Measurements from ENCODE around the gene LDB3. TPM values are rescaled to one million over a fixed set of nuclear protein-coding genes. Genes with fewer than 3 reads are reported as not detected.

The LDB3 gene, protein sequence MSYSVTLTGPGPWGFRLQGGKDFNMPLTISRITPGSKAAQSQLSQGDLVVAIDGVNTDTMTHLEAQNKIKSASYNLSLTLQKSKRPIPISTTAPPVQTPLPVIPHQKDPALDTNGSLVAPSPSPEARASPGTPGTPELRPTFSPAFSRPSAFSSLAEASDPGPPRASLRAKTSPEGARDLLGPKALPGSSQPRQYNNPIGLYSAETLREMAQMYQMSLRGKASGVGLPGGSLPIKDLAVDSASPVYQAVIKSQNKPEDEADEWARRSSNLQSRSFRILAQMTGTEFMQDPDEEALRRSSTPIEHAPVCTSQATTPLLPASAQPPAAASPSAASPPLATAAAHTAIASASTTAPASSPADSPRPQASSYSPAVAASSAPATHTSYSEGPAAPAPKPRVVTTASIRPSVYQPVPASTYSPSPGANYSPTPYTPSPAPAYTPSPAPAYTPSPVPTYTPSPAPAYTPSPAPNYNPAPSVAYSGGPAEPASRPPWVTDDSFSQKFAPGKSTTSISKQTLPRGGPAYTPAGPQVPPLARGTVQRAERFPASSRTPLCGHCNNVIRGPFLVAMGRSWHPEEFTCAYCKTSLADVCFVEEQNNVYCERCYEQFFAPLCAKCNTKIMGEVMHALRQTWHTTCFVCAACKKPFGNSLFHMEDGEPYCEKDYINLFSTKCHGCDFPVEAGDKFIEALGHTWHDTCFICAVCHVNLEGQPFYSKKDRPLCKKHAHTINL
- under 1 TPM; 0.05 to 0.08 TPM for total RNA-seq
- 0.05 TPM for polyA plus RNA-seq (2013, experiment 1 of 2)
- polyA plus RNA-seq (2013, experiment 2 of 2) = 18.0 TPM
- 0 to 0.75 (median 0.08) reads per million in 172 experiments for total RNA-seq

DNA sequence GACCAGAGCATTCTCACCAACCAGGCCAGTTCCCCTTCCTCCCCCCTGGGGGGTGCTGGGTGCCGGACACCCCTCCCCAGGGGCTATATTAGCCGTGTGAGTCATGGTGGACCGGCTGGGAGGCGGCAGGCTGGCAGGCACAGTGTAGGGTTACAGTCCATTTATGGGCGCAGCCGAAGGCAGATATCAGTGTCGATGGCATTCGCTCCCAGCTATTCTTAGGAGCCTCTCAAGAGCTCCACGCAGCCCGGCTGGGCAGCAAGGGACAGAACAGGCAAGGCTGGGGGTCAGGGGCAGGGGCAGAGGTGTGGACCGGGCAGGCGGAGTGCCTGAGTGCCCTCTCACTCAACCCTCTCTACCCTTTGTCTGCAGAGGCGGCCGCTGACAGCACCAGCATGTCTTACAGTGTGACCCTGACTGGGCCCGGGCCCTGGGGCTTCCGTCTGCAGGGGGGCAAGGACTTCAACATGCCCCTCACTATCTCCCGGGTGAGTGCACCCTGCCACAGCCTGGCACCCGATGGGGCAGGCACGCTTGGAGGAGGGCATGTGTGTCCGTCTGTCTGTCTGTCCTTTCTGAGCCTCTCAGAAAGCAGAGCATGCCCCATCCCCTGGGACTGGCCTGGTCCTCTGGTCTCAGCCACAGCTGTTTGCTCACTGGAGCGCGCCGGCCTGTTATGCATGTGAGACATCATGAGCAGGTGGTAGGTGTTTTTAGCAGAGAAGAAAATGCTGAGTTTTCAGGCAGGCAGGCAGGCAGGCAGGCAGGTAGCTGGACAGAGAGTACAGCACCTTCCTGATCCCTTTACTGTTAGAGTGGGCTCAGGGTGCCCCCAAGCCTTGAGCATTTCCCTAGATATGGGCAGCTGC lies at the start of gene LDB3:
Gene LDB3 (plus strand): TSS at position 215 of the 869 bp plus-strand sequence. CDS start 181 bp downstream, at position 396.
- H3K27me3 ChIP-seq (ENCODE audit: control insufficient read depth in 1 of 2, insufficient read depth in 2 of 2, low read length in 2 of 2) = no peaks in the 10 kb centered on the region
- no peaks in the 10 kb centered on the region for H3K27me3 Mint-ChIP-seq
- no peak within 1 kb of the TSS for H3K27ac ChIP-seq (ENCODE audit: low read depth in 1 of 2, low read length in 2 of 2)
- H3K36me3 ChIP-seq (ENCODE audit: insufficient read depth, low read length) = no peaks in the 10 kb centered on the region
- H3K27ac Mint-ChIP-seq = no peak within 1 kb of the TSS
- no peaks in the 10 kb centered on the region for H3K4me1 ChIP-seq (ENCODE audit: insufficient read depth, low read length)
- ChIA-PET POLR2A (interaction anchor here (0.8 kb wide), 1 partner anchor 26 kb away, joined by 3 read pairs; no protein-coding TSS in a partner anchor), CTCF (no interaction called here)
- H3K4me1 Mint-ChIP-seq (ENCODE audit: low read depth) = no peaks in the 10 kb centered on the region
- no peaks in the 10 kb centered on the region for H3K9me3 Mint-ChIP-seq
- no peak within 1 kb of the TSS for H3K4me3 ChIP-seq (ENCODE audit: low read length)
- TF ChIP-seq CTCF (IDR thresholded peaks at IDR 0.05) = no peak
- no peak for ATAC-seq (ENCODE audit: poor library complexity)
- no peaks in the 10 kb centered on the region for H3K36me3 Mint-ChIP-seq (ENCODE audit: low read depth)
- no peak for DNase-seq
- H3K4me3 Mint-ChIP-seq = no peak within 1 kb of the TSS
- intact Hi-C loops (cut with DNase I, micrococcal nuclease) = no loop called here
- no peaks in the 10 kb centered on the region for H3K9me3 ChIP-seq (ENCODE audit: control insufficient read depth in 1 of 2, insufficient read depth in 1 of 2, low read length in 2 of 2)

GRCh38 chr10:86628311-86628710 lies 40.0 kb upstream of the LDB3 start:
- no peaks in the 10 kb centered on the region for H3K4me1 ChIP-seq (ENCODE audit: insufficient read depth, low read length)
- no peak for ATAC-seq (ENCODE audit: poor library complexity)
- Mint-ChIP-seq H3K27me3 (peaks cover 32% of the 10 kb centered on the region), H3K36me3 (ENCODE audit: low read depth) (no peaks in the 10 kb centered on the region), H3K9me3 (no peaks in the 10 kb centered on the region), H3K4me1 (ENCODE audit: low read depth) (no peaks in the 10 kb centered on the region), H3K27ac (no peak overlapping the region), H3K4me3 (no peak overlapping the region)
- intact Hi-C loops (cut with DNase I, micrococcal nuclease) = no loop called here
- ChIA-PET POLR2A (no interaction called here), CTCF (no interaction called here)
- DNase-seq = no peak
- H3K4me3 ChIP-seq (ENCODE audit: low read length) = no peak overlapping the region
- H3K27ac ChIP-seq (ENCODE audit: low read depth in 1 of 2, low read length in 2 of 2) = no peak overlapping the region
- TF ChIP-seq CTCF (IDR thresholded peaks at IDR 0.05) = no peak
- H3K27me3 ChIP-seq (ENCODE audit: control insufficient read depth in 1 of 2, insufficient read depth in 2 of 2, low read length in 2 of 2) = peaks cover 14 to 29% of the 10 kb centered on the region in 2 experiments
- H3K36me3 ChIP-seq (ENCODE audit: insufficient read depth, low read length) = no peaks in the 10 kb centered on the region
- peaks cover 0 to 11% of the 10 kb centered on the region in 2 experiments for H3K9me3 ChIP-seq (ENCODE audit: control insufficient read depth in 1 of 2, insufficient read depth in 1 of 2, low read length in 2 of 2)

DNA sequence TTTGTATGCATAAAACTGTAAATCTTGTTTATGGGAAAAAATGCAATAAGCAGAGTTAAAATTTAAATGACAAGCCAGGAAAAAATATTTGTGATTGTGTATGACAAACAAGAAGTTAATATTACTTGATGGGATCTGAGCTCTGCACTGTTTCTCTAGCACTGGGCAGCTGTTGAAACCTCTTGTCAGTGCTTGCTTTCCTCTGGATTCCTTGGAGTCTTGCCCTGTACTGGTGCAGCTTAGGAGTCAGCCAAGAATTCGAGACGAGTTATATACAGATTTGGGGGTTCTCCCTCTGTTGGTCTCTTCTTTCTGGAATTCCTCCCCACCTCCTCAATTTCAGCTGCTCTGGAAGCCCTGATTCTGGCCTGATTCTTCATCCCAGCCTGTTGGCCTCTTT lies 38.2 kb upstream of the LDB3 start:
- Mint-ChIP-seq H3K4me3 (no peak overlapping the region), H3K36me3 (ENCODE audit: low read depth) (no peaks in the 10 kb centered on the region), H3K27ac (no peak overlapping the region), H3K4me1 (ENCODE audit: low read depth) (no peaks in the 10 kb centered on the region), H3K27me3 (peaks cover 48% of the 10 kb centered on the region), H3K9me3 (no peaks in the 10 kb centered on the region)
- ChIA-PET CTCF (no interaction called here), POLR2A (no interaction called here)
- no peak for DNase-seq
- H3K9me3 ChIP-seq (ENCODE audit: control insufficient read depth in 1 of 2, insufficient read depth in 1 of 2, low read length in 2 of 2) = peaks cover 0 to 11% of the 10 kb centered on the region in 2 experiments
- H3K4me1 ChIP-seq (ENCODE audit: insufficient read depth, low read length) = no peaks in the 10 kb centered on the region
- no peak overlapping the region for H3K4me3 ChIP-seq (ENCODE audit: low read length)
- ATAC-seq (ENCODE audit: poor library complexity) = no peak
- H3K27me3 ChIP-seq (ENCODE audit: control insufficient read depth in 1 of 2, insufficient read depth in 2 of 2, low read length in 2 of 2) = peaks cover 23 to 44% of the 10 kb centered on the region in 2 experiments
- TF ChIP-seq CTCF (IDR thresholded peaks at IDR 0.05) = no peak
- no peaks in the 10 kb centered on the region for H3K36me3 ChIP-seq (ENCODE audit: insufficient read depth, low read length)
- intact Hi-C loops (cut with DNase I, micrococcal nuclease) = no loop called here
- H3K27ac ChIP-seq (ENCODE audit: low read depth in 1 of 2, low read length in 2 of 2) = no peak overlapping the region

Data from CD4-positive, alpha-beta T cell (primary cell).